Measurements from ENCODE around the gene KLRC1.

- TF ChIP-seq CTCF (IDR thresholded peaks at IDR 0.05; ENCODE audit: low read depth, low read length, poor library complexity, severe bottlenecking) (no peak), EZH2phosphoT487 (IDR thresholded peaks at IDR 0.05; ENCODE audit: borderline replicate concordance, low read length) (no peak)
Measured at GRCh38 chr12:10455766-10456165, 2.6 kb upstream of the KLRC1 start.

Measured in DOHH2 (cell line).